Neural cell (in vitro differentiated cells): Measurements from ENCODE around the gene TRIM45. TPM values are rescaled to one million over a fixed set of nuclear protein-coding genes. Genes with fewer than 3 reads are reported as not detected.

Source experiments
- H2AFZ ChIP-seq: fragments of 200-600, 300-800 bp; sonication (generic), shearing (Covaris generic); 2 replicates; pipeline ENCODE4 v1.6.0; 2014; ENCODE audit warnings: low read depth, mild to moderate bottlenecking, antibody characterized with exemption, low read length, moderate library complexity
- H3F3A ChIP-seq: fragments of 200-600 bp; shearing (Covaris generic); 2 replicates; pipeline ENCODE4 v1.6.1; 2016; ENCODE audit warnings: mild to moderate bottlenecking, moderate library complexity, mixed read lengths, antibody characterized with exemption, low read length; ENCODE audit not compliant: insufficient read depth, poor library complexity, severe bottlenecking
- H3K27ac ChIP-seq: fragments of 200-600, 300-800 bp; sonication (generic), shearing (Covaris generic); 2 replicates; pipeline ENCODE4 v1.5.1; 2014; ENCODE audit warnings: mild to moderate bottlenecking, low read length, moderate library complexity
- H3K27me3 ChIP-seq: fragments of 300-800, 200-600 bp; sonication (generic), shearing (Covaris generic); 2 replicates; pipeline ENCODE4 v1.6.0; 2014; ENCODE audit warnings: mild to moderate bottlenecking, low read depth, low read length, moderate library complexity; ENCODE audit not compliant: insufficient read depth
- H3K36me3 ChIP-seq: fragments of 300-800, 200-600 bp; sonication (generic), shearing (Covaris generic); 2 replicates; pipeline ENCODE4 v1.5.1; 2014; ENCODE audit warnings: mild to moderate bottlenecking, antibody characterized with exemption, low read length, moderate library complexity; ENCODE audit not compliant: insufficient read depth
- H3K4me2 ChIP-seq: fragments of 300-800, 200-600 bp; sonication (generic), shearing (Covaris generic); 2 replicates; pipeline ENCODE4 v1.6.0; 2014; ENCODE audit warnings: mild to moderate bottlenecking, low read length
- H3K4me3 ChIP-seq: fragments of 300-800, 200-600 bp; sonication (generic), shearing (Covaris generic); 2 replicates; pipeline ENCODE4 v1.5.1; 2014; ENCODE audit warnings: mild to moderate bottlenecking, low read length, moderate library complexity
- H3K79me2 ChIP-seq: fragments of 200-600 bp; shearing (Covaris generic); replicated peaks from 2 replicates; pipeline ENCODE4 v1.6.0; 2014; ENCODE audit warnings: mild to moderate bottlenecking, low read length, moderate library complexity; ENCODE audit not compliant: insufficient read depth
- H3K9ac ChIP-seq: fragments of 300-800, 200-600 bp; sonication (generic), shearing (Covaris generic); 2 replicates; pipeline ENCODE4 v1.6.1; 2016; ENCODE audit warnings: mild to moderate bottlenecking, low read length, mixed read lengths
- H3K9me2 ChIP-seq: fragments of 200-600 bp; shearing (Covaris generic); 2 replicates; pipeline ENCODE4 v1.6.1; 2016; ENCODE audit warnings: mild to moderate bottlenecking, low read length, mixed read lengths; ENCODE audit not compliant: insufficient read depth
- H3K9me3 ChIP-seq: fragments of 200-600, 300-800 bp; sonication (generic), shearing (Covaris generic); 2 replicates; pipeline ENCODE4 v1.6.1; 2016; ENCODE audit warnings: mild to moderate bottlenecking, mixed run types, low read length, moderate library complexity, mixed read lengths
- H4K20me1 ChIP-seq: fragments of 200-600 bp; shearing (Covaris generic); 2 replicates; pipeline ENCODE4 v1.6.1; 2016; ENCODE audit warnings: mild to moderate bottlenecking, mixed run types; ENCODE audit not compliant: insufficient read depth
- CTCF ChIP-seq: fragments of 450-650 bp; IDR thresholded peaks from 2 replicates; pipeline ENCODE4 v1.5.1; 2014; ENCODE audit warnings: antibody characterized with exemption, mild to moderate bottlenecking, moderate library complexity; ENCODE audit not compliant: poor library complexity, severe bottlenecking
- EZH2 ChIP-seq: fragments of 200-600, 300-800 bp; shearing (Covaris generic), sonication (generic); IDR thresholded peaks from 2 replicates; pipeline ENCODE4 v1.6.1; 2014; ENCODE audit warnings: antibody characterized with exemption, low read length, borderline replicate concordance, mild to moderate bottlenecking; ENCODE audit not compliant: insufficient read depth, poor library complexity, severe bottlenecking
- MXI1 ChIP-seq: fragments of 450-650 bp; conservative IDR thresholded peaks from 2 replicates; pipeline ENCODE4 v1.6.1; 2014; ENCODE audit warnings: antibody characterized with exemption, mild to moderate bottlenecking; ENCODE audit not compliant: poor library complexity, severe bottlenecking
- POLR2AphosphoS5 ChIP-seq: IDR thresholded peaks from 2 replicates; pipeline ENCODE4 v1.6.1; 2012
- RAD21 ChIP-seq: fragments of 450-650 bp; conservative IDR thresholded peaks from 2 replicates; pipeline ENCODE4 v1.6.1; 2014; ENCODE audit warnings: antibody characterized with exemption, mild to moderate bottlenecking, moderate library complexity
- REST ChIP-seq: IDR thresholded peaks from 2 replicates; pipeline ENCODE4 v1.6.1; 2012; ENCODE audit warnings: borderline replicate concordance
- SMC3 ChIP-seq: fragments of 450-650 bp; conservative IDR thresholded peaks from 2 replicates; pipeline ENCODE4 v1.6.1; 2014; ENCODE audit warnings: antibody characterized with exemption, mild to moderate bottlenecking, moderate library complexity; ENCODE audit not compliant: poor library complexity
- TAF1 ChIP-seq: IDR thresholded peaks from 2 replicates; pipeline ENCODE4 v1.6.1; 2012; ENCODE audit warnings: low read depth
- polyA plus RNA-seq: library from polyadenylated mRNA; depleted of rRNA; stranded (reverse); fragments of >200 nt; gene quantifications from 2 replicates; pipeline ENCODE4 v1.2.3, GENCODE V29; 2014

Gene TRIM45
- polyA plus RNA-seq, 1 donor from 2014 or later: 4.9 TPM

- Histone ChIP-seq H3K9me2 (no peaks in the 10 kb centered on the region), H3K9ac (no peak overlapping the region), H3F3A (no peaks in the 10 kb centered on the region), H3K27ac (no peak overlapping the region), H3K36me3 (no peaks in the 10 kb centered on the region), H3K27me3 (no peaks in the 10 kb centered on the region), H4K20me1 (no peaks in the 10 kb centered on the region), H3K4me3 (no peak overlapping the region), H3K79me2 (no peaks in the 10 kb centered on the region), H3K4me2 (no peak overlapping the region), H3K9me3 (no peaks in the 10 kb centered on the region), H2AFZ (no peak overlapping the region)
- TF ChIP-seq REST (no peak), EZH2 (no peak)
Measured at GRCh38 chr1:117079737-117080136, 41.8 kb downstream of the TRIM45 start.

GRCh38 chr1:117077267-117077666 is 44.3 kb downstream of the TRIM45 start:
- H3K9ac ChIP-seq: no peak overlapping the region
- no peak overlapping the region for H3K4me3 ChIP-seq
- no peaks in the 10 kb centered on the region for H3K36me3 ChIP-seq
- H3K4me2 ChIP-seq: no peak overlapping the region
- no peak for TF ChIP-seq POLR2AphosphoS5
- TF ChIP-seq MXI1: no peak
- TF ChIP-seq TAF1: no peak
- TF ChIP-seq SMC3: no peak
- TF ChIP-seq EZH2: no peak
- TF ChIP-seq RAD21: no peak
- H4K20me1 ChIP-seq: no peaks in the 10 kb centered on the region
- H3K27me3 ChIP-seq: no peaks in the 10 kb centered on the region
- no peaks in the 10 kb centered on the region for H3K79me2 ChIP-seq
- no peak overlapping the region for H2AFZ ChIP-seq
- H3K9me3 ChIP-seq: no peaks in the 10 kb centered on the region
- no peaks in the 10 kb centered on the region for H3F3A ChIP-seq
- no peaks in the 10 kb centered on the region for H3K9me2 ChIP-seq
- H3K27ac ChIP-seq: no peak overlapping the region

GRCh38 chr1:117076648-117077047 is 44.9 kb downstream of the TRIM45 start:
- H4K20me1 ChIP-seq: no peaks in the 10 kb centered on the region
- H3K9ac ChIP-seq: no peak overlapping the region
- no peaks in the 10 kb centered on the region for H3F3A ChIP-seq
- no peak overlapping the region for H3K4me3 ChIP-seq
- no peak overlapping the region for H3K27ac ChIP-seq
- H3K79me2 ChIP-seq: no peaks in the 10 kb centered on the region
- H2AFZ ChIP-seq: no peak overlapping the region
- no peaks in the 10 kb centered on the region for H3K9me2 ChIP-seq
- H3K36me3 ChIP-seq: no peaks in the 10 kb centered on the region
- H3K9me3 ChIP-seq: no peaks in the 10 kb centered on the region
- H3K27me3 ChIP-seq: no peaks in the 10 kb centered on the region
- no peak for TF ChIP-seq MXI1
- TF ChIP-seq CTCF: no peak
- no peak overlapping the region for H3K4me2 ChIP-seq
